Naive B cell (primary cell): ENCODE results near the gene CARMIL3. TPM values are rescaled to one million over a fixed set of nuclear protein-coding genes. Genes with fewer than 3 reads are reported as not detected.
"Not testable (repeated sequence)": the region's sequence is repeated elsewhere in the genome, so short reads cannot be mapped to it uniquely, and the experiment has no call there.

Experiments used
- ATAC-seq, 2 donors: fragments of 150-1000 bp; cut with Tn5 transposase; 2 replicates each; pipeline ENCODE4 v1.10.0; 2021; ENCODE audit warnings: low read depth in 2 of 2, mild to moderate bottlenecking in 2 of 2, moderate library complexity in 2 of 2
- DNase-seq: peaks from one replicate; pipeline ENCODE4 v3.0.0; 2022
- H3K27ac Mint-ChIP-seq, 6 donors: one replicate each; pipeline ENCODE4 v1.8.0; 2020 to 2022; ENCODE audit warnings: mild to moderate bottlenecking in 6 of 6, mixed read lengths in 6 of 6, moderate library complexity in 5 of 6, inconsistent platforms in 2 of 6
- H3K27me3 Mint-ChIP-seq, 3 donors: one replicate each; pipeline ENCODE4 v1.8.0; 2021 to 2022; ENCODE audit warnings: mixed read lengths in 3 of 3, mild to moderate bottlenecking in 1 of 3
- H3K36me3 Mint-ChIP-seq, 2 donors: one replicate each; pipeline ENCODE4 v1.8.0; 2020 to 2022; ENCODE audit warnings: mixed read lengths in 2 of 2, inconsistent platforms in 1 of 2, mild to moderate bottlenecking in 1 of 2
- H3K4me1 Mint-ChIP-seq, 3 donors: one replicate each; pipeline ENCODE4 v1.8.0; 2020 to 2022; ENCODE audit warnings: mixed read lengths in 3 of 3, inconsistent platforms in 1 of 3, mild to moderate bottlenecking in 1 of 3, moderate library complexity in 1 of 3
- H3K4me3 Mint-ChIP-seq, 8 donors: one replicate each; pipeline ENCODE4 v1.8.0; 2020 to 2022; ENCODE audit warnings: mild to moderate bottlenecking in 8 of 8, mixed read lengths in 8 of 8, moderate library complexity in 8 of 8, inconsistent platforms in 2 of 8
- H3K9me3 Mint-ChIP-seq, 7 donors: one replicate each; pipeline ENCODE4 v1.8.0; 2020 to 2022; ENCODE audit warnings: mixed read lengths in 7 of 7, mild to moderate bottlenecking in 5 of 7, inconsistent platforms in 2 of 7, moderate library complexity in 1 of 7
- polyA plus RNA-seq, 6 donors: library from polyadenylated mRNA; unstranded; fragments of 300-500 nt; fragmentation: Illumina TruSeq; gene quantifications; one replicate each; pipeline ENCODE4 v1.2.3, GENCODE V29; 2021; ENCODE audit warnings: low read depth in 6 of 6

Gene CARMIL3
- polyA plus RNA-seq, result under 1 TPM in 2 of 6 donors, not detected in 4; 0.10 to 0.11 TPM

GRCh38 chr14:24051789-24052655 is at the start of gene CARMIL3:
Gene CARMIL3, plus strand, starts transcription at chr14:24052009. Its CDS starts 145 bp downstream, at chr14:24052154.
- ATAC-seq (peak; percentile 72 to 79), DNase-seq (peak; percentile 61)
- peak within 1 kb of the TSS; percentile 82 to 95 (median 87) for H3K4me3 Mint-ChIP-seq

GRCh38 chr14:24006471-24006816 is 45.4 kb upstream of the CARMIL3 start:
- H3K9me3 Mint-ChIP-seq, DNase-seq, H3K27ac Mint-ChIP-seq, H3K36me3 Mint-ChIP-seq, H3K27me3 Mint-ChIP-seq: not testable (repeated sequence)
- Mint-ChIP-seq H3K4me3 (peak overlapping the region in 6 of 8 donors; percentile 30 to 94 (median 62)), H3K4me1 (peaks cover 16 to 26% (median 25%) of the 10 kb centered on the region in 3 donors)
- peak; percentile 24 to 29 for ATAC-seq

More at GRCh38 chr14:24051789-24052655, at the start of gene CARMIL3:
- Mint-ChIP-seq H3K36me3 (no peaks in the 10 kb centered on the region), H3K27me3 (peaks cover 13 to 39% (median 30%) of the 10 kb centered on the region in 3 donors), H3K4me1 (peaks cover 35 to 46% (median 46%) of the 10 kb centered on the region in 3 donors), H3K27ac (peak within 1 kb of the TSS in 4 of 6 donors; percentile 28 to 94 (median 80)), H3K9me3 (no peaks in the 10 kb centered on the region)

- Mint-ChIP-seq H3K27ac (peak overlapping the region in 5 of 6 donors; percentile 32 to 69 (median 61)), H3K4me3 (peak overlapping the region; percentile 76 to 94 (median 89)), H3K4me1 (peaks cover 16 to 26% (median 25%) of the 10 kb centered on the region in 3 donors)
- DNase-seq (peak; percentile 55), ATAC-seq (peak; percentile 80)
- H3K36me3 Mint-ChIP-seq, H3K9me3 Mint-ChIP-seq, H3K27me3 Mint-ChIP-seq: not testable (repeated sequence)
Observed at GRCh38 chr14:24006817-24007652, 44.8 kb upstream of the CARMIL3 start.

GRCh38 chr14:24011051-24011450 is 40.8 kb upstream of the CARMIL3 start:
- Mint-ChIP-seq H3K4me1 (peaks cover 16 to 30% (median 26%) of the 10 kb centered on the region in 3 donors), H3K27ac (peak overlapping the region in 3 of 6 donors; percentile 20 to 71 (median 64)), H3K9me3 (no peaks in the 10 kb centered on the region), H3K27me3 (no peaks in the 10 kb centered on the region), H3K36me3 (no peaks in the 10 kb centered on the region), H3K4me3 (peak overlapping the region in 1 of 8 donors; percentile 28)
- DNase-seq, result no peak
- no peak for ATAC-seq

GRCh38 chr14:24012726-24013273 is 39.0 kb upstream of the CARMIL3 start:
- not testable (repeated sequence) for H3K9me3 Mint-ChIP-seq, H3K36me3 Mint-ChIP-seq, H3K4me3 Mint-ChIP-seq, ATAC-seq, DNase-seq, H3K27ac Mint-ChIP-seq, H3K27me3 Mint-ChIP-seq
- peaks cover 20 to 37% (median 31%) of the 10 kb centered on the region in 3 donors for H3K4me1 Mint-ChIP-seq

- DNase-seq (peak; percentile 48), ATAC-seq (peak; percentile 87 to 92)
- peaks cover 15 to 31% (median 25%) of the 10 kb centered on the region in 3 donors for H3K4me1 Mint-ChIP-seq
- no peak overlapping the region for H3K27ac Mint-ChIP-seq
- H3K9me3 Mint-ChIP-seq, result no peaks in the 10 kb centered on the region
- H3K27me3 Mint-ChIP-seq, result peaks cover 0 to 6% (median 0%) of the 10 kb centered on the region in 3 donors
- no peaks in the 10 kb centered on the region for H3K36me3 Mint-ChIP-seq
- H3K4me3 Mint-ChIP-seq, result no peak overlapping the region
Observed at GRCh38 chr14:24013654-24014514, 37.9 kb upstream of the CARMIL3 start.

GRCh38 chr14:24015745-24016144 is 36.1 kb upstream of the CARMIL3 start:
- Mint-ChIP-seq H3K27ac (peak overlapping the region in 3 of 6 donors; percentile 49 to 88 (median 61)), H3K4me1 (peaks cover 11 to 18% (median 17%) of the 10 kb centered on the region in 3 donors)
- H3K9me3 Mint-ChIP-seq, result not testable (repeated sequence)

GRCh38 chr14:24018978-24019377 is 32.8 kb upstream of the CARMIL3 start:
- not testable (repeated sequence) for DNase-seq, ATAC-seq, H3K9me3 Mint-ChIP-seq, H3K27ac Mint-ChIP-seq, H3K36me3 Mint-ChIP-seq, H3K4me3 Mint-ChIP-seq
- Mint-ChIP-seq H3K27me3 (peaks cover 0 to 11% (median 3%) of the 10 kb centered on the region in 3 donors), H3K4me1 (peaks cover 5 to 16% (median 12%) of the 10 kb centered on the region in 3 donors)

More at GRCh38 chr14:24015745-24016144, 36.1 kb upstream of the CARMIL3 start:
- not testable (repeated sequence) for ATAC-seq, DNase-seq, H3K4me3 Mint-ChIP-seq, H3K27me3 Mint-ChIP-seq, H3K36me3 Mint-ChIP-seq

- not testable (repeated sequence) for DNase-seq, H3K27ac Mint-ChIP-seq, H3K4me3 Mint-ChIP-seq, H3K9me3 Mint-ChIP-seq, H3K36me3 Mint-ChIP-seq
- peak; percentile 61 to 73 for ATAC-seq
- H3K4me1 Mint-ChIP-seq, result peaks cover 5 to 16% (median 7%) of the 10 kb centered on the region in 3 donors
- peaks cover 0 to 11% (median 5%) of the 10 kb centered on the region in 3 donors for H3K27me3 Mint-ChIP-seq
Observed at GRCh38 chr14:24019944-24020343, 31.9 kb upstream of the CARMIL3 start.

- Mint-ChIP-seq H3K4me1 (peaks cover 5 to 16% (median 7%) of the 10 kb centered on the region in 3 donors), H3K27me3 (peaks cover 0 to 11% (median 8%) of the 10 kb centered on the region in 3 donors)
- not testable (repeated sequence) for H3K27ac Mint-ChIP-seq, H3K4me3 Mint-ChIP-seq, H3K36me3 Mint-ChIP-seq, ATAC-seq, DNase-seq, H3K9me3 Mint-ChIP-seq
Observed at GRCh38 chr14:24020520-24020919, 31.3 kb upstream of the CARMIL3 start.

GRCh38 chr14:24024939-24025418 is 26.8 kb upstream of the CARMIL3 start:
- not testable (repeated sequence) for H3K9me3 Mint-ChIP-seq, ATAC-seq, DNase-seq, H3K4me3 Mint-ChIP-seq, H3K27ac Mint-ChIP-seq, H3K36me3 Mint-ChIP-seq, H3K4me1 Mint-ChIP-seq
- peaks cover 8 to 25% (median 8%) of the 10 kb centered on the region in 3 donors for H3K27me3 Mint-ChIP-seq

GRCh38 chr14:24029687-24030086 is 22.1 kb upstream of the CARMIL3 start:
- H3K36me3 Mint-ChIP-seq, H3K4me1 Mint-ChIP-seq, DNase-seq, H3K27ac Mint-ChIP-seq, ATAC-seq, H3K4me3 Mint-ChIP-seq: not testable (repeated sequence)
- Mint-ChIP-seq H3K9me3 (peaks cover 0 to 29% (median 19%) of the 10 kb centered on the region in 7 donors), H3K27me3 (peaks cover 4 to 20% (median 8%) of the 10 kb centered on the region in 3 donors)
